SK-N-SH (cell line): ENCODE data around the gene LIPA. TPM values are rescaled to one million over a fixed set of nuclear protein-coding genes. Genes with fewer than 3 reads are reported as not detected.

Source experiments
- CTCF ChIA-PET: fragments of 300-600, 350-600 bp; formaldehyde crosslinking; extraction: SDS; loops from one replicate; lab custom pipeline; 2021; lab: Yijun Ruan, JAX
- POLR2A ChIA-PET: fragments of 350-600 bp; sonication (Branson Sonifier 250); formaldehyde crosslinking; extraction: SDS; loops from one replicate; lab custom pipeline; 2020; ENCODE audit warnings: antibody characterized with exemption, inconsistent platforms; lab: Yijun Ruan, JAX
- DNase-seq: peaks from one replicate; pipeline ENCODE4 v3.0.0; 2012
- H2AFZ ChIP-seq: fragments of 200-600 bp; sonication (generic); 2 replicates; pipeline ENCODE4 v1.8.1; 2016; ENCODE audit warnings: antibody characterized with exemption, mild to moderate bottlenecking, low read depth
- H3F3A ChIP-seq: fragments of 200-600 bp; sonication (generic); replicated peaks from 2 replicates; pipeline ENCODE3; 2016; ENCODE audit warnings: antibody characterized with exemption, mild to moderate bottlenecking; ENCODE audit not compliant: insufficient read depth
- H3K27ac ChIP-seq, 2 experiments: fragments of 200-500 bp in 1 of 2; fragments of 200-600 bp in 1 of 2; sonication (Bioruptor generic) in 1 of 2; sonication (generic), shearing (Covaris generic) in 1 of 2; 2 replicates each; pipeline versions ENCODE4 v1.5.1 to v1.6.1; 2014 to 2016; ENCODE audit warnings: low read depth in 2 of 2, inconsistent platforms in 1 of 2, low read length in 1 of 2, mild to moderate bottlenecking in 1 of 2, mixed read lengths in 1 of 2
- H3K27me3 ChIP-seq: fragments of 200-600 bp; sonication (generic), shearing (Covaris generic); 2 replicates; pipeline ENCODE4 v1.6.1; 2016; ENCODE audit warnings: mixed run types; ENCODE audit not compliant: insufficient read depth
- H3K36me3 ChIP-seq, 2 experiments: fragments of 200-500 bp in 1 of 2; fragments of 200-600 bp in 1 of 2; sonication (Bioruptor generic) in 1 of 2; sonication (generic) in 1 of 2; replicated peaks in 1 of 2; 2 replicates each; pipeline versions ENCODE3 to v1.5.1; 2014 to 2016; ENCODE audit warnings: low read length in 1 of 2, mild to moderate bottlenecking in 1 of 2; ENCODE audit not compliant: insufficient read depth in 2 of 2, control insufficient read depth in 1 of 2
- H3K4me1 ChIP-seq, 2 experiments: fragments of 200-500 bp in 1 of 2; fragments of 200-600 bp in 1 of 2; sonication (Bioruptor generic) in 1 of 2; sonication (generic), shearing (Covaris generic) in 1 of 2; 2 replicates each; pipeline versions ENCODE4 v1.5.1 to v1.6.1; 2014 to 2016; ENCODE audit warnings: low read depth in 1 of 2, low read length in 1 of 2, mixed run types in 1 of 2; ENCODE audit not compliant: insufficient read depth in 2 of 2, control insufficient read depth in 1 of 2
- H3K4me2 ChIP-seq: fragments of 200-600 bp; sonication (generic), shearing (Covaris generic); 2 replicates; pipeline ENCODE4 v1.6.1; 2017; ENCODE audit warnings: mixed run types
- H3K4me3 ChIP-seq, 2 experiments: fragments of 200-500 bp in 1 of 2; fragments of 200-600 bp in 1 of 2; sonication (Bioruptor generic) in 1 of 2; sonication (generic), shearing (Covaris generic) in 1 of 2; 2 replicates each; pipeline versions ENCODE4 v1.5.1 to v1.8.1; 2014 to 2016; ENCODE audit warnings: low read depth in 2 of 2, inconsistent platforms in 1 of 2, low read length in 1 of 2, mild to moderate bottlenecking in 1 of 2, mixed read lengths in 1 of 2, moderate library complexity in 1 of 2
- H3K79me2 ChIP-seq: fragments of 200-600 bp; sonication (generic); 2 replicates; pipeline ENCODE4 v1.8.1; 2017; ENCODE audit warnings: mild to moderate bottlenecking; ENCODE audit not compliant: insufficient read depth
- H3K9ac ChIP-seq: fragments of 200-600 bp; sonication (generic); 2 replicates; pipeline ENCODE4 v1.6.1; 2017; ENCODE audit warnings: mixed run types
- H3K9me2 ChIP-seq: fragments of 200-600 bp; sonication (generic); 2 replicates; pipeline ENCODE4 v1.6.1; 2017; ENCODE audit warnings: mixed run types
- H3K9me3 ChIP-seq: fragments of 200-600 bp; sonication (generic); 2 replicates; pipeline ENCODE4 v1.6.1; 2017; ENCODE audit warnings: mixed run types, mild to moderate bottlenecking, moderate library complexity
- H4K20me1 ChIP-seq: fragments of 200-600 bp; sonication (generic); 2 replicates; pipeline ENCODE4 v1.6.1; 2017; ENCODE audit warnings: mild to moderate bottlenecking, mixed run types; ENCODE audit not compliant: insufficient read depth
- CHD2 ChIP-seq: fragments of 150-350 bp; IDR thresholded peaks from 2 replicates; pipeline ENCODE4 v1.6.1; 2018; ENCODE audit warnings: low read length; ENCODE audit not compliant: partially characterized antibody
- ELF1 ChIP-seq: IDR thresholded peaks from 2 replicates; pipeline ENCODE4 v1.4.0; 2012
- EP300 ChIP-seq, 2 experiments: IDR thresholded peaks; 2 replicates each; pipeline versions ENCODE4 v1.4.0 to v1.6.1; 2012; ENCODE audit warnings: borderline replicate concordance in 1 of 2, low read depth in 1 of 2, low read length in 1 of 2
- EZH2phosphoT487 ChIP-seq: fragments of 200-600 bp; sonication (generic); IDR thresholded peaks from 2 replicates; pipeline ENCODE4 v1.6.1; 2017; ENCODE audit warnings: low read depth, mixed run types, mild to moderate bottlenecking, antibody characterized with exemption, moderate library complexity, borderline replicate concordance
- FOSL2 ChIP-seq: IDR thresholded peaks from 2 replicates; pipeline ENCODE4 v1.4.0; 2012; ENCODE audit warnings: low read depth, mild to moderate bottlenecking, moderate library complexity, borderline replicate concordance
- FOXM1 ChIP-seq: IDR thresholded peaks from 2 replicates; pipeline ENCODE4 v1.4.0; 2012; ENCODE audit warnings: low read depth, mild to moderate bottlenecking
- GATA2 ChIP-seq: sonication (generic); formaldehyde crosslinking; IDR thresholded peaks from 2 replicates; pipeline ENCODE4 v1.5.0; 2020; ENCODE audit warnings: mild to moderate bottlenecking, missing genetic modification reagents
- IRF3 ChIP-seq: fragments of 150-350 bp; IDR thresholded peaks from 2 replicates; pipeline ENCODE4 v1.6.1; 2016; ENCODE audit warnings: mild to moderate bottlenecking, low read depth, low read length
- JUND ChIP-seq: IDR thresholded peaks from 2 replicates; pipeline ENCODE4 v1.4.0; 2012
- MXI1 ChIP-seq: IDR thresholded peaks from 2 replicates; pipeline ENCODE4 v1.6.1; 2012; ENCODE audit warnings: mild to moderate bottlenecking, low read depth, low read length, improper control_type of control experiment
- NRF1 ChIP-seq: IDR thresholded peaks from 2 replicates; pipeline ENCODE4 v1.6.1; 2012; ENCODE audit warnings: low read depth, mild to moderate bottlenecking, low read length
- RXRA ChIP-seq: IDR thresholded peaks from 2 replicates; pipeline ENCODE4 v1.4.0; 2012; ENCODE audit warnings: low read depth, mild to moderate bottlenecking, borderline replicate concordance
- TCF12 ChIP-seq: IDR thresholded peaks from 2 replicates; pipeline ENCODE4 v1.4.0; 2012
- USF1 ChIP-seq: IDR thresholded peaks from 2 replicates; pipeline ENCODE4 v1.4.0; 2012; ENCODE audit warnings: low read depth, borderline replicate concordance
- YY1 ChIP-seq: IDR thresholded peaks from 2 replicates; pipeline ENCODE4 v1.4.0; 2012; ENCODE audit warnings: low read depth, mild to moderate bottlenecking
- ZBTB33 ChIP-seq: IDR thresholded peaks from 2 replicates; pipeline ENCODE4 v1.4.0; 2012; ENCODE audit warnings: low read depth, borderline replicate concordance
- WGBS: methylation state at CpG from one replicate; pipeline ENCODE4 v1.1.6; 2017; ENCODE audit warnings: low lambda C conversion rate; 5-methylcytosine and 5-hydroxymethylcytosine counted together
- polyA plus RNA-seq, 3 experiments: library from polyadenylated mRNA; depleted of rRNA; stranded (reverse); fragments of >200 nt; gene quantifications; 2 replicates each; pipeline ENCODE4 v1.2.3, GENCODE V29; 2012
- TF ChIP-seq, protein P1 (sequence below): IDR thresholded peaks from 2 replicates; pipeline ENCODE4 v1.4.0; 2012; ENCODE audit warnings: low read depth
- TF ChIP-seq, protein P2 (sequence below): IDR thresholded peaks from 2 replicates; pipeline ENCODE4 v1.6.1; 2012; ENCODE audit warnings: mild to moderate bottlenecking, low read depth, low read length, moderate library complexity

The LIPA gene
- polyA plus RNA-seq, 1 of the 3 experiments (the other 2 are of a cell fraction): 43.2 TPM

DNA sequence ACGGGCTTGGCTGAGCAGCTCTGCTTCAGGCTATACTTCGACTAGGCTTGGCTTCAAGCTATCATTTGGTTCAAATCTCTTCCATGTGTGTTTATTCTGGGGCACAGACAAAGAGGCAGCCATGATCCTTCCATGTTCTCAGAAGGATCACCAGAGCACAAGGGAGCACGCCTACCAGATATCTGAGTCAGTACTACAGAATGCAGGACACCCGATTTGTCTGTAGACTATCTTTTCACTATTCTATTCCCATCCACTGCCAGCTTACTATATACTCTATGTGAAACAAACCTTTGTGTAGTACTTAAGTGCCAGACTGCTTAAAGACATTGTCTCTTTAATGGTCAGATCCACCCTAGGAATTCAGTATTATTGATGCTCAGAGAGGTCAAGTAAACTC is 79.6 kb downstream of the LIPA start:
- Histone ChIP-seq H3K36me3 (no peaks in the 10 kb centered on the region), H4K20me1 (no peaks in the 10 kb centered on the region), H3K79me2 (no peaks in the 10 kb centered on the region), H3K4me2 (no peak overlapping the region), H2AFZ (no peak overlapping the region), H3K27ac (no peak overlapping the region), H3K9ac (no peak overlapping the region), H3K4me3 (no peak overlapping the region), H3K9me2 (peaks cover 4% of the 10 kb centered on the region; the same call in 1 of the 2 replicates), H3K4me1 (no peaks in the 10 kb centered on the region), H3K27me3 (no peaks in the 10 kb centered on the region; the same call in none of the 2 replicates), H3K9me3 (no peaks in the 10 kb centered on the region), H3F3A (no peaks in the 10 kb centered on the region)
- 62% methylated on average over 4 of the region's 4 CpGs for WGBS
- no peak for DNase-seq
- no peak for TF ChIP-seq JUND
- TF ChIP-seq, protein P1, sequence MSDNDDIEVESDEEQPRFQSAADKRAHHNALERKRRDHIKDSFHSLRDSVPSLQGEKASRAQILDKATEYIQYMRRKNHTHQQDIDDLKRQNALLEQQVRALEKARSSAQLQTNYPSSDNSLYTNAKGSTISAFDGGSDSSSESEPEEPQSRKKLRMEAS: no peak
- TF ChIP-seq FOXM1: no peak
- TF ChIP-seq YY1: no peak
- POLR2A ChIA-PET: no interaction called here
- CTCF ChIA-PET: interaction anchor here (1.4 kb wide), 1 partner anchor 16 kb away, joined by 3 read pairs; no protein-coding TSS in a partner anchor

DNA sequence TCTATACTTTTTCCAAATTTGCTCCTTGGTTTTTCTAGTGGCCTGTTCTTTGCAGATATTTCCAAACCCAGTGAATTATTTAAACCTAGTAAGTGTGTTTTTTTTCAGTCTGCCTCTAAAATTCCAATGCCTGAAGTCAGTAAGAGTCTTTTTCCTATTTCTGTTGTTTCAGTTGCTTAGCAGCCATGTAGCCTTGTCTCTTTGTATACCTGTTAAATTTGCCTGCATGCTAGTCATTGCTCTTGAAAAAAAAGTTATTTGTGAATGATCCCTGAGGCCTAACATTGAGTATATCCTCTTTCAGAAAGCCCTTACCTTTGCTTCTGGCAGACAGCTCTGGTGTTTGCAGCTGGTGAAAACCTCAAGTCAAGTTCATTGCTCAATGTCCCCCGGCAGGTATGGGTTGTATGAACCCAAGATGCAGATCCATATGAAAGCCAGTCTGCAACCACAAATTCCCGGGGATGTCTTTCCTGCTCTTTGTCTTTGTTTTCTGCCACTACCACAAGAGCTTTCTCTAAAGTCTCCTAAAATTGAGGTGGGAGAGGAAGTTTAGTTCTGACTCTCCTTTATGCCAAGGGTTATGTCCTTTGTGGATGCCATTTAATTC is 80.2 kb downstream of the LIPA start:
- no peak overlapping the region for H2AFZ ChIP-seq
- no peaks in the 10 kb centered on the region for H4K20me1 ChIP-seq
- H3K9ac ChIP-seq: no peak overlapping the region
- H3K4me3 ChIP-seq: no peak overlapping the region
- no peaks in the 10 kb centered on the region for H3K79me2 ChIP-seq
- peaks cover 4% of the 10 kb centered on the region; the same call in 1 of the 2 replicates for H3K9me2 ChIP-seq
- no peaks in the 10 kb centered on the region for H3F3A ChIP-seq
- H3K27me3 ChIP-seq: no peaks in the 10 kb centered on the region; the same call in none of the 2 replicates
- no peak for TF ChIP-seq YY1
- no peak for TF ChIP-seq CHD2
- TF ChIP-seq ZBTB33: no peak
- TF ChIP-seq FOXM1: no peak
- no peak for TF ChIP-seq IRF3
- TF ChIP-seq RXRA: no peak
- no peak for TF ChIP-seq EP300 (IDR thresholded peaks at IDR 0.05; ENCODE audit: borderline replicate concordance in 1 of 2, low read depth in 1 of 2, low read length in 1 of 2)
- no peak for TF ChIP-seq USF1
- TF ChIP-seq TCF12: no peak
- TF ChIP-seq MXI1: no peak
- TF ChIP-seq FOSL2: no peak
- TF ChIP-seq ELF1: no peak
- no peak for TF ChIP-seq JUND
- TF ChIP-seq NRF1: no peak
- no peak for TF ChIP-seq GATA2 (CRISPR knock-in tag)
- TF ChIP-seq, protein P2, sequence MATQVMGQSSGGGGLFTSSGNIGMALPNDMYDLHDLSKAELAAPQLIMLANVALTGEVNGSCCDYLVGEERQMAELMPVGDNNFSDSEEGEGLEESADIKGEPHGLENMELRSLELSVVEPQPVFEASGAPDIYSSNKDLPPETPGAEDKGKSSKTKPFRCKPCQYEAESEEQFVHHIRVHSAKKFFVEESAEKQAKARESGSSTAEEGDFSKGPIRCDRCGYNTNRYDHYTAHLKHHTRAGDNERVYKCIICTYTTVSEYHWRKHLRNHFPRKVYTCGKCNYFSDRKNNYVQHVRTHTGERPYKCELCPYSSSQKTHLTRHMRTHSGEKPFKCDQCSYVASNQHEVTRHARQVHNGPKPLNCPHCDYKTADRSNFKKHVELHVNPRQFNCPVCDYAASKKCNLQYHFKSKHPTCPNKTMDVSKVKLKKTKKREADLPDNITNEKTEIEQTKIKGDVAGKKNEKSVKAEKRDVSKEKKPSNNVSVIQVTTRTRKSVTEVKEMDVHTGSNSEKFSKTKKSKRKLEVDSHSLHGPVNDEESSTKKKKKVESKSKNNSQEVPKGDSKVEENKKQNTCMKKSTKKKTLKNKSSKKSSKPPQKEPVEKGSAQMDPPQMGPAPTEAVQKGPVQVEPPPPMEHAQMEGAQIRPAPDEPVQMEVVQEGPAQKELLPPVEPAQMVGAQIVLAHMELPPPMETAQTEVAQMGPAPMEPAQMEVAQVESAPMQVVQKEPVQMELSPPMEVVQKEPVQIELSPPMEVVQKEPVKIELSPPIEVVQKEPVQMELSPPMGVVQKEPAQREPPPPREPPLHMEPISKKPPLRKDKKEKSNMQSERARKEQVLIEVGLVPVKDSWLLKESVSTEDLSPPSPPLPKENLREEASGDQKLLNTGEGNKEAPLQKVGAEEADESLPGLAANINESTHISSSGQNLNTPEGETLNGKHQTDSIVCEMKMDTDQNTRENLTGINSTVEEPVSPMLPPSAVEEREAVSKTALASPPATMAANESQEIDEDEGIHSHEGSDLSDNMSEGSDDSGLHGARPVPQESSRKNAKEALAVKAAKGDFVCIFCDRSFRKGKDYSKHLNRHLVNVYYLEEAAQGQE: no peak
- TF ChIP-seq EZH2phosphoT487: no peak
- no peak overlapping the region for H3K27ac ChIP-seq
- CTCF ChIA-PET: interaction anchor here (1.2 to 1.4 kb wide), 2 partner anchors 16 to 46 kb away, joined by 3 read pairs; no protein-coding TSS in a partner anchor
- POLR2A ChIA-PET: no interaction called here
- H3K9me3 ChIP-seq: no peaks in the 10 kb centered on the region
- no peak overlapping the region for H3K4me2 ChIP-seq
- DNase-seq: no peak
- no peaks in the 10 kb centered on the region for H3K36me3 ChIP-seq
- no peaks in the 10 kb centered on the region for H3K4me1 ChIP-seq
- WGBS: 76% methylated on average over 2 of the region's 2 CpGs
